ENCODE measurements around the gene GSC2.

GRCh38 chr22:19181786-19182471, 31.8 kb upstream of the GSC2 start:
- no peak for TF ChIP-seq CTCF (IDR thresholded peaks at IDR 0.05)
- TF ChIP-seq POLR2A (IDR thresholded peaks at IDR 0.05): no peak

Measured in right lobe of liver (tissue), 4 donors.